ENCODE results near the gene MAML3.

The MAML3 gene

DNA sequence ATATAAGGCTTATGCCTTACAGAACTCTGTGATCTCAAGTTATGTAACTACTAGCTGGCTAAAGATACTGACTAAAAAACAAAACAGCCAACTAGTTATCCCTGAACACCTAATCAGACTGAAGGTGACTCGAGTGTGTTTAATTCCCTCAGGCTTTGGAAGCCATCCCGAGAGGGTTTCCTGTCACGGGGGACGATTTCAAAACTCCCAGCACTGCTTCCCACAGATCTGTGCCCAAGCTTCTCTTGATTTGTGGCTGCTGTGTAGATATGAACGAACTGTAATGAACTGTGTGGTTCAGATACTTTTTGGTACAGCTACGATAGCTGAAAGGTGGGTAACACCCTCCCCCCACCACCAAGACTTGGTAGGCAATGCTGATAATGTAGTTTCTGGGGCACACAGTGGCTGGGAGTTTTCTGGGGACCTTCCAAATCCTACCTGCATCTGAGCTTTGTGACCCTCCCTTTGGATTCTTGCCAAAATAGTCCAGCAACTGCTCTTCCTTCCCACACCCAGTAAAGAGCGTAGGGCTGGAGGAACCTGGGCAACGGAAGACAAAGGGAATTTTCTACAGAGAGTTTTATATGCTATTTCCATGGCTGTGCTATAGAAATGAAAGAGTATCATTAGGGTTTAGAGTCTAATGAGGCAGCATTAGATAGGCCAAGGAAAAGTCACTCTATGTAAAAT is 339.5 kb downstream of the MAML3 start:
- ATAC-seq, result no peak
- no peak for DNase-seq

DNA sequence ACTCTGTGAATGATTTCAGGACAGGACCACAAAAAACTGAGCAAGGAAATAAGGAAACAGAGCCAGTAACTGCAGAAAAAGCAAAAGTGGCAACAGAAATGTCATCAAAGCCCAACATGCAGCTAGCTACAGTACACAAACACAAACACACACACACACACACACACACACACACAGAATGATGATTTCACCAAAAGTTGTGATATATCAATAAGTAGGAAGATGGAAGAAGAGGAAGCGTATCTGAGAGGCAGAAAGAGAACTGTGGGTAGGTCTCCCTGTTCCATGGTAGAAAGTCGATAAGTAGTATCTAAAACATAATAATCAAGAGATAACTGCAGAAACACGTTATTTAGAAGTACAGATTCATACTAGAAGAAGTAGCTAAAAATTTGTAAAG is 340.1 kb downstream of the MAML3 start:
- DNase-seq (no peak), ATAC-seq (no peak)

DNA sequence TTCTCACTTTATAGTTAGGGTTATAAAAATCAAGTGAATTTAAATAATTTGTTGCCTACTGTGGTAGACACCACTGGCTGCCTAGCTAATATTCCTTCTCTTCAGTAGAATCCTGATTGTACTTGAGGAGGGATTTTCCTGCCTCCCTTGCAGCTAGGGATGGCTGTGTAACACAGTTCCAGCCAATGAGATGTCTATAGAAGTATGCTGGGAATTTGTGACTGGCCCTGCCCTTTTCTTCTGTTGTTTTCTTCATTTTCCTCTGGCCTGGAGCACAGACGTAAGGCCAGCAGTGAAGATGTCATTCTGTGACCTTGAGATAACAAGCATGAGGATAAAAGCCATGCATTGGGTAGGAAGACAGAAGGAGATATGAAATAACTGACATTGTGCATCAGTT is 343.3 kb downstream of the MAML3 start:
- ATAC-seq, result no peak
- no peak for DNase-seq

DNA sequence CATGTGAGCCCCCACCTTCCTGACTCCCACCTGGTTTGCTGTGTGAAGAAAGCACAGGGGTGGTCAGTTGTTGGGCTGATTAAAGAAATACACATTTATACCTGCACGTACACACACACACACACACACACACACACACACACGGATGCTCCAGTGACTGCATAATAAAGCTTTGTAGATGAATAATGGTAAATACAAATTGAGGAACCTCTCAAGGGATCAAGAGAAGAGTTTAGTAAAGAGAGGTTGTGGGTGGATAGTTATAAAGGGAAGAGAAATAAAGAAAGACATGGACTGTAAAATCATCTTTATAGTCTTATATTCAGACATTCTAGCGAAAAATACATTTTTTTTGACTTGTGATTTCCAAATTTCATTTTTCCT is 344.2 kb downstream of the MAML3 start:
- ATAC-seq (no peak), DNase-seq (no peak)

DNA sequence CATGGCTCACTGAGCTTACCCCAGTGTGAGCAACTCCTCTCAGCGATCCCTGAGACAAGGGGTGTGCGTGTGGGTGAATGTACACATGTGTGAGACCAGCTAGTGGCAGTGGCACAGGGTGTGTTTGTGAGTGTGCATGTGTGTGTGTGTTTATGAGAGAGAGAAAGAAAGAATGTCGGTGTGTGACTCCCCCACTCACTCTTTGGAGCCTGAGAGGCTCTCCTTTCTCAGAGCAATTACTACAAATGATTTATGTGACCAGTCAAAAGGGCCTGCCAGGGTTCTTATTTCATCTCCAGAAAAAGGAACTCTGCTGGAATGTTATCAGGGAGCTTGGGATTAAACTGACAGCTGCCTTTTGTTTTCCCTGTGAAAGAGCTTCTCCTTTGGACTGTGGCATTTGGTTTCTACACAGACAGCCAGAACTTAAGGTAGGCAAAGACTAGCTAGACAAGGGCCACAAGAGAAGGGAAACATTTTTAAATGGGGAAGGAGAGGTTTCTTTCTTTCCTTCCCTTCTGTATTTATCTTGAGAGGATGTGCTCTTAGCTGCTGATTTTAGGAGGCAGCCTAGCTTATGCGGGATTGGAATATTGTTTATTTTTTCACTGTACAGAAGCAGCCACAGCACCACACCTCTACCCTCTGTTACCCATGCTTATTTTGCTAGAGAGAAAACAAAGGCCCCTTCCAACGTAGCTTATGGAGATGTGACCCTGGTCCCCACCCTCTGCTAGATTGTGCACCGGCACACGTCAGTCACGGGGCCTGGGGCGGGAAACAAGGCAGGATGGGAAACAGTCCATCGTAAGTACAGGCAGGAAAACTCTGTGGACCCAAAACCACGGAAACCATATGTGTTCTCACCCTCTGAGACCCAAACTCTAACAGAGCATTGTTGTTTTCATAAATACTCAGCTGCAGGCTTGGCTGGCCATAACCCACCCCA is 344.9 kb downstream of the MAML3 start:
- no peak for ATAC-seq
- no peak for DNase-seq

DNA sequence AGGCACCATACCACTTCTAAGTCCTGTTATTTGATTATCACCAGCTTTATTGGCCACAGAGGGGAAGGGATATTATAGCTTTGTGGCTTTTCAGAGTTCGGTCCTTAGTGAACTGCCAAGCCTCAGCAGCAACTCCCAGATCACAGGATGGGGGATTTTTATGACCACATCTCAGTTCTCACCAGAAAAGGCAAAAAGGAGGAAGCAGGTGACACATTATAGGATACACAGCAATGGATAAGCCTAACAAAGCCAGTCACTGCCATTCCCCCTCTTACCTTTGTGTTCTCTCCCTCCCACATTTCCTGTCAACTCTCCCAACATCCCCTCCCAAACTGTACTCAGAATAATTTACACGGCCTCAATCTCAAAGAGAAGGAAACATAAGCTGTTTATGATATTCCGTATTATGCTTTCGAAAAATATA is 345.6 kb downstream of the MAML3 start:
- no peak for DNase-seq

DNA sequence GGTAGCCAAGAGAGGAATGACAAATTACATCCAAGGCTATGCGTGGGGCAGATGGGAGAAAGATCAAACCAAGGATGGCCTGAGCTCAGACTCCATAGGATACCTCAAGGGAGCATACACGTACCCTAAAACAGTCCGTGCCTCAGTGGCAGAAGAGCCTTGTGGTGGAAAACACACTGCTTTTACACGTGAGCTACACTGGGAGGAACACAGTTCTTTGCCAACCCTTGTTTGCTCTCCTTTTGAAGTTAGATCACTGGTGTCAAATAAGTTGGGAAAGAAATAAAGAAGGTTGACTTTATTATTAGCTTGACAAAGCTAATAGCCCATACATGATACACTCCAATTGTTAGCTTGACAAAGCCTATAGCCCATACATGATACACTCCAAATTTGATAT is 346.5 kb downstream of the MAML3 start:
- ATAC-seq, result no peak
- DNase-seq, result no peak

More for the DNA sequence above, 345.6 kb downstream of the MAML3 start:
- ATAC-seq, result no peak

DNA sequence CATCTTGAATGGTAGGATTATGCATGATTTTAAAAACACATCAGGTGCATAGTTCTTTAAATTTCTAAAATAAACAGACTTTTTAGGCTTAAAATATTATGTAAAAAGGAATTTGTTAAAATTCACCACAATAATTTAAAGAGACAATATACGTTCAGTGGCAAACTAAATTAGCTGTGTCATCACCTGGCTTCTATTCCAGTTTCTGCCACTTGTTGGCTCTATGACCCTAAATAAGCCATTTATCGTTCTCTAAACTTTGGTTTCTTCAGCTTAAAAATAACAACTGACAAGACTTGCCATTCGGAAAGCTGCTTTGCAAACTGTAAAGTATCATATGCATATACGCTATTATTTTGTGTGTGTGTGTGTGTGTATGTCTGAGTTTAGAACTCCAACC is 347.1 kb downstream of the MAML3 start:
- no peak for DNase-seq
- ATAC-seq, result no peak

DNA sequence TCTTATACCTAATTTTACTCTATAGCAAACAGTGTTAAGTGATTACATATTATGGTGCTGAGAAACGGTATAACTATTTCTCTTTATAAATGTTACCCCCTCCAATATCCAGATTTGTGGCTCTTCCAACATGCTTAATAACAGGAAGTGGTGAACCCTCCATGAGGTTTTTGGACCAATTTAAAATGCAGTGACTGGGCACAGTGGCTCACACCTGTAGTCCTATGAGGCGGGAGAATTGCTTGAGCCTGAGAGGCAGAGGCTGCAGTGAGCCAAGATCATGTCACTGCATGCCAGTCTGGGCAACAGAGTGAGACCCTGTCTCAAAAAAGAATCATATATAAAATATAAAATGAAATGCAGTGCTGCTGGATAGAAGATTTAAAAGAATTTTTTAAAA is 351.1 kb downstream of the MAML3 start:
- no peak for DNase-seq
- no peak for ATAC-seq

DNA sequence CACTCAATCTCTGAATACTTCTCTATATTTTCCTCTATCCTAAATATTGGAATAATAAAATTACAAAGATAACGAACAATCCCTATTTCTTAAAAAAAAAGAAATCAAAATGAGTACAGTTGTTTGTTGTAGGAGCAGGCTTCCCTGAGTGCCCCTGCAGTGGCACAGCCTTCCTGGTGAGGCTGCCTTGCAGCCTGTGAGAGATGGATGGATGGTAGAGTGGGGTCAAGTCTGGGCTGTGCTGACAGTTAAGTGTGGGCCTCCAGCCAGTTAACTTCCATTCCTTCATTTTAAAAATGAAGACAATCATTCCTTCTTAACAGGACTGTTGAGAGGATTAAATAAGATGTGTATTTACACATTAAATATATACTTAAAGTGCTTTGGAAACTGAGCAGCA is 351.5 kb downstream of the MAML3 start:
- no peak for ATAC-seq
- DNase-seq, result no peak

DNA sequence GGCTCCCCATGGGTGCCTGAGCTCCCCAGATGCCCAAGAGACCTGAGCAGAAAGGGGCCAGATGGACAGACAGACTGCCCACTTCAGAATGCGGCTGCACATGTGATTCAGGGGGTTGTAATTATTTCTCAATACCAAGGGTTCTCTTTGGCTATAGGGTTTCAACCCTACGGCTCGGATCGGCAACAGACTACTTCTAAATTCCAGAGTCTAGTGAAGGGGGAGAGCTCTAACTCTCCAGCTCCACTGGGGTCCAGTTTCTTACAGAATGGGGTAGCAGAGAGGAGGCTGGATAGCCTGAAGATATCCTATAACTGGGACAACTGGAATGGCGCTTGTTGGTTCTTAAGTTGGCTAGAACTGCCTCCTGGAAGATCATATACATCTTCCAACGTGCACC is 352.1 kb downstream of the MAML3 start:
- no peak for ATAC-seq
- no peak for DNase-seq

DNA sequence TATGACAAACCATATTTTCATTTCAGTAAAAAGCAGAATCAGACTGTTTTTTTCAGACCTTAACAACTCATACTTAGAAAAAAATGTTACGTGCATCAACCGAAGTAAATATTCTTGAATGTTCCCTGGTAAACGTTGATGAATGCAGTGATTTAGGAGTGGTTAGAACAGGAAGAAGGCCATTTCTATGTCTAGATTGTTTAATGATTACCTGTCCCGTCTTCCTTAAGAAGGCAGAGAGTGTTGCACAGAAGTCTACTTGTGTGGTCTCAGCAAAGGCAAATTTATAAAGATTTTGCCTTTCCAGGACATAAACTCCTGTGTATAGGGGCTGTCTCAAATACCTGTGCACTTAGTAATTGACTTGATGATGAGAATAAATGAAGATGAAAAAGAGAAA is 353.9 kb downstream of the MAML3 start:
- DNase-seq (no peak), ATAC-seq (no peak)

DNA sequence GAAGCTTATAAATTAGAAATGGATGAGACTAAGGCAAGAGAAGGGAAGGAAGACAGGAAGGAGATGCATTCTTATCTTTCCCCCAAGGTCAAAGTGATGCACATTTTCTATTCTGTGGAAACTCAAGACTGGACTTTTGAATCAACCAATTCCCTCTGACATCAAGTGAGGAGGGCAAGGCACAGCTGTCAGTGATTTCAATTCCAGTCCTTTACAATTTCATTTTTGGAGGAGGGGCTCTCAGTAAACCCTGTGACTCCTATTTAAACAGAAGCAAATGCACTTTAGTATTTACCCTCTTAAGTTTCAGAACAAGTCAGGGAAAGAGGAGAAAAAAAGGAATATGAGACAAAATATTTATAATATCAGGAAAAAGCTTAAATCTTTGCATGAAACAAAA is 354.4 kb downstream of the MAML3 start:
- no peak for DNase-seq
- ATAC-seq, result no peak

DNA sequence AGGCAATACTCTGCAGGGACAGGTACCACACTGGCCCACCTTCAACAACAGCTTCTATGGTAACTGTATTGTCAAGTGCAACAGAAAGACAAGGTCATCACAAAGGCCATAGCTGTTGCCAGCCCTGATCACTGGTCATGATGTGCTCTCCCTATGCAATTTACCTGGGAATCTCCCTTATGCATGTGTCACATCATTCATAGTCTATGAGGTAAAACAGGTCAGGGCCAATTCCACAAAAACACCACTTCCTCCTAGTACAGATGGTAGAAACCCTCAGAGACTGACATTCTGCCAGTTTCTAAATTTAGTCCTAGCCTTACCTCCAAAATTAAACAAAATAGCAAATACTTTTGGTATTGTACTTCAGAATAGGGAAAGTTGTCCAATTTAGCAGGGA is 355.5 kb downstream of the MAML3 start:
- ATAC-seq (no peak), DNase-seq (no peak)

DNA sequence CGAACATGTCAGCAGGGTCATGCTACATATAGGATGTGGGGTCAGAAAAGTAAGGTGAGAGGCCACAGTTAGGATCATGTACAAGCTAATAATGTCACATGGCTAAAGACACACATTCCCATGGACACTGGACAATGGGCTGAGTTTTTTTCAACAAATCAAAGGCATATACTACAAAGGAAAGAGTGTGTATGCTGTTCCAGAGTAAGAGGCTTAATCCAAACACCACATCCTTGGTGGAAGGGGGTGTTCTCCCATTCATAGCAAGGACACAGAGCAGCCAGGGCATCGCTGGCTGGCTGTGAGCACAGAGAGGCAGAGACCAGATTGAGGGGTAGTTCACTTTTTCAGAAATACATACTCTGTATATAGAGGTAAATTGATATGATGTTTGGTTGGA is 356.7 kb downstream of the MAML3 start:
- ATAC-seq, result no peak

DNA sequence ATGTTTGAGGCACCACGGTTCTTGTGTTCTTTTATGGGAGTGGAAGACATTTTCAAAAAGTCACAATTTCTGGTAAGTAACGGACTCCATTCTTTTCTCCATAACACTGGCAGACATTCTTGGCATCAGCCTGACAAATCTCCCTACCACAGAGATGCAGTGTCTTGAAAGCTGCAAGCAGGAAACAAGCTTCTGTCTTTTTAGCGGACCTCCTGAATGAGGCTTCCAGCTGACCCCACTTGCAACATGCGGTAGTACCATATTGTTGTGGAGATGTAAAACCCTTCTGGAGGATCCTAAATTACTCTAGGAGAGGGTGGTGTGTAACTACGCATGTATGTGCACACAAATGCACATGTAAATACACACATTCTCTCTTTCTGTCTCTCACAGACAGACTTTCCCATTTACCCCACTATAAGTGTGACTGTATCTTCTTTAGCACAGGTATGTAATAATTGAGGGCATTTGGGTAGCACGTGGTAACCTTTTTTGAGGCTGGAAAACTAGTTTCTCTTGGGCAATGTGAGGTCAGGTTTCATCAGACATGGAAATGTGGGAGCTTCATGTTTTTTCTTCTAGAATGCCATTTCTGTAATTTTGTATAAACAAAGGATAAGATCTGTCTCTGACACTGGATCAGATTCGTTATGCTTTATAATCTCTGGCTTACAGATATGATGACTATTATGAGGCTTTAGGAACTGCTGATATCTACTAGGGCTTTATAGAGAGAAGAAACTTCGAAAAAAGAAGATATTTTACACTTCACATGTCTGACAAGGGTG is 358.3 kb downstream of the MAML3 start:
- no peak for ATAC-seq
- DNase-seq, result no peak

More for the DNA sequence above, 356.7 kb downstream of the MAML3 start:
- DNase-seq, result no peak

DNA sequence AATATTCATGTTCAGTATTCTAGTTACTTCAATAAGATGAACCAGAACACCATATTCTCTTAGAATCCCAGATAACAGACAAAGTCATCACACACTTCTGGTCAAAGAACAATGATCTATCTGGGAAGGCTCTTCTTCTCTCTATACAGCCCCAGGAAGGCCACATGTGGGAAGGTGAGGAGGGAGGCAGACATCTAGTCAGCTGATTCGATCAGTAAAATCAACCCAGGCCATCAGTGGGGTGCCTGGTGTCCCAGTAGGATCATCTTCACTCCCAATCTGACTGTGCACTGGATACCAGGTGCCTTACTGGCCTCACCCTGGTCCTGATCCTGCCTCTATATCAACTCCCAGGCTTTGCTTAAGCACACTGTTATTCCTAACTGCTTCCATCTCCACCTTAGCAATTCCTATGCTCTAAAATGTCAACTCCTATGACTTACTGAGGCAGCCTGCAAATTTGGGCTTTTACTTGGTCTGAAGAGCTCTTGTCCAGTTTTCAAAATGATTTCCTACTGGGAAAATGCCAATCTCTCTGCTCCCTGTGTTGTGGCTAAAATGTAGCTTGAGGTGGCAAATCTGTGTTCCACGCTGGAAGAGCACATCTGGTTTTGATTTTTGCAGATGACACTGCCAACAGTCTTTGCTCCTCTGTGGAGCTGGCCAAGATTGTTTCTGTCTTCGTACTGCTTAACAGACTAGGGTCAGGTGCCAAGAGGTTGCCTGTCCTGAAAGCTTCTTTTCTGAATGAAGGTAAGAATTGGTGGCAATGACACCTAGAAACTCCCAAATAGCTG is 359.6 kb downstream of the MAML3 start:
- DNase-seq (no peak), ATAC-seq (no peak)

DNA sequence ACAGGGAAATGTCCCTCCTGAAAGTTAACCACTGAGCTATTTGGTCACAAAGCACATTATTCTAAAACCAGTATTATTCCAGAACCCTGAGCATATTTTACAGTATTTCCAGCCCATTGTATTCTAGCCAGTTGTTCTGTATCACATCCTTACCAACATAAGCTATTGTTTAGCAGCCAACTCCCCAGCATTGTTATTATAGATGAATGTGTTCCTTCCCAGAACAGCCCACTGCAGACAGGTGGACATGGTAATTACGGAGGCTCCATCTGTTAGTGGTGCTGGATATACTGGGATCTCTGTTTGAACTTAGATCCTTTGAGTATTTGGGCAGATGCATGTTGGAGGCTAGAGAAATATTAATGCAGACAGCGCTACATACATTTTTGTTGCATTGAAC is 362.3 kb downstream of the MAML3 start:
- DNase-seq, result no peak
- no peak for ATAC-seq

DNA sequence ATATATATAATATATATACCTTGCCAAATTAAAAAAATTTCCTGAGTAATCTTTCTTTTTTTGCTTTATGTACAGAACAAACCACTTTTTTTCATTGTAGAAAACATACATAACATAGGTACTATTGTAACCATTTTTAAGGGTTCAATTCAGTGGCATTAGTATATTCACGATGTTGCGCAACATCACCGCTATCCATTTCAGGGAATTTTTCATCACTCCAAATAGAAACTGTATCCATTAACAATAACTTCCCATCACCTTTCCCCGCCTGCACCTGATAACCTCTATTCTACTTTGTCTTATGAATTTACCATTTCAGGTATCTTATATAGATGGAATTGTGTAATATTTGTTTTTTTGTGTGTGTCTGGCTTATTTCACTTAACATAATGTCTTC is 363.7 kb downstream of the MAML3 start:
- no peak for ATAC-seq
- DNase-seq, result no peak

DNA sequence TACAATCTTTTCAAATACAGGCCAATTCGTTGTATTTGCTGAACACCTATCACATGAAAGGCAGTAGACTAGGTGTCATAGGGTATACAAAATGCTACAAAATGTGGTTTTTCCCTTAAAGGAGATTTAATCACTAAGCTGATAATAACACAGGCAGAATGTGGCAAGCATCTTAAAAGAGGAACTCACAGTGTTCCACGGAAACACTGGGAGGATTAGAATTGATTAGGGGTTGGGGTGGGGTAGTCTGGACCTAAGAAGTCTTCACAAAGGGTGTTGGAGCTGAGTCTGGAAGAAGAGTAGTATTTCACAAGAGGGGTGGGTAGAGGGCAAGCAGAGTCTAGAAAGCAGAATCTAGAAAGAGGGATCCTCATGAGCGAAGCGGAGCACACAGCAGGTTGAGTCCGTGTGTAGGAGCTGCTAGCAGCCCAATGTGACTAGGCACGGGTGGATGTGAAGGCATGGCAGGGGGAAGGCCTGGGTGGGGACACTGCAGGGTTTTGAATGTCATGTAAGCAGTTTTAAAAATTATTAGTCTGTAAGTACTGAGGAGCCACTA is 364.8 kb downstream of the MAML3 start:
- no peak for ATAC-seq
- DNase-seq, result no peak

DNA sequence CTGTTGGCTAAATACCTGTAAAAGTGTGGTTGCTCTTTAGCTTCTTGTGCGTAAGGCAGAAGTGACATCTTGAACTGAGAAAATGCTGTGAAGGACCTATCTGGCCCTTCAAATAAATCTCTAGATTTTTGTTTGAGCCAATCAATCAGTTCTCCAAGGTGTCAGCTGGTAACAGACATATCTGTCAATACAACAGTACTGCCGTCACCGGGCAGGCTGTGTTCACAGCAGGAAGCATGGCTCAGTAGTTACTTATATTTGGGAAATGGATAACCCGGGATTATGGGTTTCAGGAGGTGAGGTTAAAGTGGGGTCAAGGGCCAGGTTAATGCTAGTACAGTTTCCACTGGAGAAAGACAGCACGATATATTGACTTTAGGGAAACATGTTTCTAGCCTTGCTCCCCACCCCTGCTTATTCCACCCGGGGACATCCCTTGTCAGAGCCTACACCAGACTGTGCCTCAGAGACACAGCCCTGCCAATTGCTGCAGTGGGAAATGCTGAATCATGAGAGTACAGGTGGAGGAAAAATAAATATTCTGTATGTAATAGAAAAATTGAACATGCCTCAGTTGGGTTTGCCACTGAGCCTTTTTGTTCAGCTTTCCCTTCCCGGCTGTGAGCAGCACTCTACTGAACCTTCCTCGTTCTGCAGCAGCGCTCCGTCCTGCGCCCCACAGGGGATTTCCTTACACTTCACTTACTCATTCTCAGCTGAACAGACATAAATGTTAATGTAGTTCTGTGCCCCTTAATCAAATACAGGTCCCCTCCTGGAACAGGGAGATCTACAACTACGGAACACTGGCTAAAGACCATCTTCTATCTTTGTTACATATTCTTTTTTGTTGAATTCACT is 367.3 kb downstream of the MAML3 start:
- DNase-seq (no peak), ATAC-seq (no peak)

All from stimulated activated naive CD8-positive, alpha-beta T cell treated with anti-CD3 and anti-CD28 coated beads, Interleukin-15, Interleukin-2, amounts not matched to agents 100 U/mL and 50 U/mL, for 24 hours (primary cell).